Measurements from ENCODE around the gene SRSF4. TPM values are rescaled to one million over a fixed set of nuclear protein-coding genes. Genes with fewer than 3 reads are reported as not detected.
"Not testable (repeated sequence)": the region's sequence is repeated elsewhere in the genome, so short reads cannot be mapped to it uniquely, and the experiment has no call there.

SRSF4 gene
- total RNA-seq, 1 donor from 2014 or later, result 120 TPM

GRCh38 chr1:29166291-29166878, 15.3 kb downstream of the SRSF4 start:
- intact Hi-C loops (cut with micrococcal nuclease), result no loop called here

- intact Hi-C loops (cut with micrococcal nuclease), result no loop called here
These were observed 17.1 kb downstream of the SRSF4 start for GRCh38 chr1:29164588-29164987.

GRCh38 chr1:29162476-29163138, 19.1 kb downstream of the SRSF4 start:
- intact Hi-C loops (cut with micrococcal nuclease), result no loop called here

- intact Hi-C loops (cut with micrococcal nuclease), result no loop called here
These were observed 19.7 kb downstream of the SRSF4 start for GRCh38 chr1:29162025-29162424.

GRCh38 chr1:29159773-29160172, 21.9 kb downstream of the SRSF4 start:
- intact Hi-C loops (cut with micrococcal nuclease), result no loop called here

- intact Hi-C loops (cut with micrococcal nuclease), result no loop called here
These were observed 24.5 kb downstream of the SRSF4 start for GRCh38 chr1:29157269-29157601.

- intact Hi-C loops (cut with micrococcal nuclease), result no loop called here
These were observed 25.0 kb downstream of the SRSF4 start for GRCh38 chr1:29156543-29157268.

- intact Hi-C loops (cut with micrococcal nuclease), result no loop called here
These were observed 29.5 kb downstream of the SRSF4 start for GRCh38 chr1:29152046-29152805.

GRCh38 chr1:29150346-29150745, 31.4 kb downstream of the SRSF4 start:
- intact Hi-C loops (cut with micrococcal nuclease), result not testable (repeated sequence)

GRCh38 chr1:29148656-29149491, 32.8 kb downstream of the SRSF4 start:
- intact Hi-C loops (cut with micrococcal nuclease), result no loop called here

GRCh38 chr1:29145739-29146437, 35.8 kb downstream of the SRSF4 start:
- intact Hi-C loops (cut with micrococcal nuclease), result no loop called here

- intact Hi-C loops (cut with micrococcal nuclease), result no loop called here
These were observed 37.5 kb downstream of the SRSF4 start for GRCh38 chr1:29144178-29144577.

- intact Hi-C loops (cut with micrococcal nuclease), result no loop called here
These were observed 39.0 kb downstream of the SRSF4 start for GRCh38 chr1:29142714-29143113.

- intact Hi-C loops (cut with micrococcal nuclease), result no loop called here
These were observed 45.2 kb downstream of the SRSF4 start for GRCh38 chr1:29136391-29136915.

- intact Hi-C loops (cut with micrococcal nuclease), result no loop called here
These were observed 47.0 kb downstream of the SRSF4 start for GRCh38 chr1:29134695-29135028.

GRCh38 chr1:29133861-29134694, 47.6 kb downstream of the SRSF4 start:
- intact Hi-C loops (cut with micrococcal nuclease), result no loop called here

GRCh38 chr1:29131056-29131455, 50.6 kb downstream of the SRSF4 start:
- intact Hi-C loops (cut with micrococcal nuclease), result not testable (repeated sequence)

- intact Hi-C loops (cut with micrococcal nuclease), result loop anchor here (10.0 kb wide), 1 partner anchor 215 kb away; the partner anchor contains the start of gene EPB41
These were observed 51.8 kb downstream of the SRSF4 start for GRCh38 chr1:29129916-29130315.

- intact Hi-C loops (cut with micrococcal nuclease), result loop anchor here (10.0 kb wide), 1 partner anchor 214 kb away; the partner anchor contains the start of gene EPB41
These were observed 53.0 kb downstream of the SRSF4 start for GRCh38 chr1:29128739-29129138.
